NB4 (cell line): ENCODE results near the gene NAT10.
"Not testable (repeated sequence)": the region's sequence is repeated elsewhere in the genome, so short reads cannot be mapped to it uniquely, and the experiment has no call there.

Experiments
- DNase-seq: peaks from one replicate; pipeline ENCODE4 v3.0.0; 2010; ENCODE audit warnings: low read depth
- H3K4me3 ChIP-seq: one replicate; pipeline ENCODE4 v1.5.1; 2011; ENCODE audit warnings: mild to moderate bottlenecking, low read depth, low read length, moderate library complexity
- CTCF ChIP-seq: IDR thresholded peaks from one replicate; pipeline ENCODE4 v1.5.1; 2012; ENCODE audit warnings: low read depth, low read length
- MAX ChIP-seq: IDR thresholded peaks from 2 replicates; pipeline ENCODE4 v1.6.1; 2011; ENCODE audit warnings: low read depth, low read length
- MYC ChIP-seq: IDR thresholded peaks from 2 replicates; pipeline ENCODE4 v1.6.1; 2011; ENCODE audit warnings: low read depth, low read length
- POLR2A ChIP-seq: IDR thresholded peaks from 2 replicates; pipeline ENCODE4 v1.6.1; 2011; ENCODE audit warnings: mild to moderate bottlenecking; ENCODE audit not compliant: insufficient read length; ENCODE audit errors: extremely low read depth

The NAT10 gene

GRCh38 chr11:34105079-34105956 is at the start of gene NAT10:
TSS of gene NAT10 (plus strand) at chr11:34105629. CDS start at chr11:34108226, 2,597 bp downstream.
- TF ChIP-seq CTCF (peak; percentile 22), POLR2A (peak; percentile 76), MAX (peak; percentile 100), MYC (peak; percentile 100)
- DNase-seq: peak; percentile 99
- peak within 1 kb of the TSS; percentile 99 for H3K4me3 ChIP-seq

GRCh38 chr11:34056672-34057071 is 48.8 kb upstream of the NAT10 start:
- H3K4me3 ChIP-seq: peak overlapping the region; percentile 86
- DNase-seq: no peak
- no peak for TF ChIP-seq MYC
- no peak for TF ChIP-seq POLR2A
- no peak for TF ChIP-seq MAX
- no peak for TF ChIP-seq CTCF

- DNase-seq: no peak
- TF ChIP-seq MAX (no peak), CTCF (no peak), MYC (no peak), POLR2A (no peak)
- H3K4me3 ChIP-seq: no peak overlapping the region
Observed at GRCh38 chr11:34063061-34063795, 42.2 kb upstream of the NAT10 start.

- no peak for DNase-seq
- TF ChIP-seq MAX (no peak), CTCF (no peak), MYC (no peak), POLR2A (no peak)
- no peak overlapping the region for H3K4me3 ChIP-seq
Observed at GRCh38 chr11:34064291-34064690, 41.1 kb upstream of the NAT10 start.

- H3K4me3 ChIP-seq: no peak overlapping the region
- DNase-seq: no peak
- TF ChIP-seq POLR2A (no peak), MAX (no peak), CTCF (no peak), MYC (no peak)
Observed at GRCh38 chr11:34065505-34066203, 39.8 kb upstream of the NAT10 start.

- DNase-seq, H3K4me3 ChIP-seq: not testable (repeated sequence)
Observed at GRCh38 chr11:34066766-34067165, 38.7 kb upstream of the NAT10 start.
